ENCODE results near the gene CACNA2D2. TPM values are rescaled to one million over a fixed set of nuclear protein-coding genes. Genes with fewer than 3 reads are reported as not detected.

CACNA2D2 gene
- total RNA-seq: under 0.01 TPM in 1 of 2 replicates, not detected in the other

GRCh38 chr3:50503504-50504342, at the start of gene CACNA2D2:
CACNA2D2 (minus strand) TSS chr3:50503634; CDS start chr3:50503423, 211 bp downstream.

GRCh38 chr3:50358911-50359759, 144.3 kb downstream of the CACNA2D2 start, which contains the start of gene TMEM115:
TMEM115 (minus strand) TSS chr3:50359521; CDS start chr3:50359063, 458 bp downstream.

GRCh38 chr3:50350527-50351322, 152.7 kb downstream of the CACNA2D2 start, which contains the start of the genes CYB561D2 and NPRL2:
CYB561D2 (plus strand) TSS chr3:50350862; CDS start chr3:50351434, 572 bp downstream.
NPRL2 (minus strand) TSS chr3:50350775; CDS start chr3:50350652, 123 bp downstream.

GRCh38 chr3:50345586-50346234, 157.7 kb downstream of the CACNA2D2 start, which contains the start of gene ZMYND10:
ZMYND10 (minus strand) TSS chr3:50345732; CDS start chr3:50345579, 153 bp downstream.

GRCh38 chr3:50340448-50341329, 162.7 kb downstream of the CACNA2D2 start, which contains the start of gene RASSF1:
RASSF1 (minus strand) TSS chr3:50340836; CDS start chr3:50340805, 31 bp downstream.

GRCh38 chr3:50327943-50328691, 175.3 kb downstream of the CACNA2D2 start, which contains the start of gene TUSC2:
TUSC2 (minus strand) TSS chr3:50328223; CDS start chr3:50328099, 124 bp downstream.

GRCh38 chr3:50322386-50323091, 180.9 kb downstream of the CACNA2D2 start, which contains the start of gene HYAL2:
HYAL2 (minus strand) TSS chr3:50322745; CDS start chr3:50320489, 2,256 bp downstream.

Other genes with a start within 250 kb of the CACNA2D2 start
- gene SEMA3B, start 234.5 kb downstream of the CACNA2D2 start, total RNA-seq: 5.1 and 7.5 TPM in 2 replicates
- not detected in 2 replicates for gene LSMEM2, start 224.5 kb downstream of the CACNA2D2 start, total RNA-seq
- gene IFRD2, start 211.2 kb downstream of the CACNA2D2 start, total RNA-seq: 117 and 171 TPM in 2 replicates
- 8.4 and 8.5 TPM in 2 replicates for gene HYAL3, start 204.2 kb downstream of the CACNA2D2 start, total RNA-seq
- gene NAA80, start 204.2 kb downstream of the CACNA2D2 start, total RNA-seq: 2.7 and 2.9 TPM in 2 replicates
- gene HYAL1, start 200.1 kb downstream of the CACNA2D2 start, total RNA-seq: 4.5 and 5.8 TPM in 2 replicates
- gene HYAL2, start 180.9 kb downstream of the CACNA2D2 start, total RNA-seq: 59.1 and 76.5 TPM in 2 replicates
- 15.7 and 26.0 TPM in 2 replicates for gene TUSC2, start 175.4 kb downstream of the CACNA2D2 start, total RNA-seq
- gene RASSF1, start 162.8 kb downstream of the CACNA2D2 start, total RNA-seq: 14.9 and 19.8 TPM in 2 replicates
- gene ZMYND10, start 157.9 kb downstream of the CACNA2D2 start, total RNA-seq: 0.21 and 0.34 TPM in 2 replicates
- 11.3 and 14.7 TPM in 2 replicates for gene NPRL2, start 152.9 kb downstream of the CACNA2D2 start, total RNA-seq
- gene CYB561D2, start 152.8 kb downstream of the CACNA2D2 start, total RNA-seq: 13.7 and 14.2 TPM in 2 replicates
- gene TMEM115, start 144.1 kb downstream of the CACNA2D2 start, total RNA-seq: 28.0 and 33.0 TPM in 2 replicates
- gene C3orf18, start 64.1 kb upstream of the CACNA2D2 start, total RNA-seq: 0.68 and 3.6 TPM in 2 replicates
- 4.4 and 10.8 TPM in 2 replicates for gene HEMK1, start 65.9 kb upstream of the CACNA2D2 start, total RNA-seq
- gene CISH, start 108.1 kb upstream of the CACNA2D2 start, total RNA-seq: 1.0 and 3.8 TPM in 2 replicates
- gene MAPKAPK3, start 113.5 kb upstream of the CACNA2D2 start, total RNA-seq: 42.4 and 65.1 TPM in 2 replicates
- gene DOCK3, start 171.3 kb upstream of the CACNA2D2 start, total RNA-seq: under 0.01 and 0.36 TPM in 2 replicates

Data from nasal cavity respiratory epithelium epithelial cell of viscerocranial mucosa (primary cell).